COLO668 (cell line): Measurements from ENCODE around the gene EPG5.
"Not testable (repeated sequence)": the region's sequence is repeated elsewhere in the genome, so short reads cannot be mapped to it uniquely, and the experiment has no call there.

Experiments
- DNase-seq: peaks from one replicate; lab custom pipeline; 2025; ENCODE audit not compliant: unreplicated experiment; lab: John Stamatoyannopoulos, UW

Gene EPG5

DNA sequence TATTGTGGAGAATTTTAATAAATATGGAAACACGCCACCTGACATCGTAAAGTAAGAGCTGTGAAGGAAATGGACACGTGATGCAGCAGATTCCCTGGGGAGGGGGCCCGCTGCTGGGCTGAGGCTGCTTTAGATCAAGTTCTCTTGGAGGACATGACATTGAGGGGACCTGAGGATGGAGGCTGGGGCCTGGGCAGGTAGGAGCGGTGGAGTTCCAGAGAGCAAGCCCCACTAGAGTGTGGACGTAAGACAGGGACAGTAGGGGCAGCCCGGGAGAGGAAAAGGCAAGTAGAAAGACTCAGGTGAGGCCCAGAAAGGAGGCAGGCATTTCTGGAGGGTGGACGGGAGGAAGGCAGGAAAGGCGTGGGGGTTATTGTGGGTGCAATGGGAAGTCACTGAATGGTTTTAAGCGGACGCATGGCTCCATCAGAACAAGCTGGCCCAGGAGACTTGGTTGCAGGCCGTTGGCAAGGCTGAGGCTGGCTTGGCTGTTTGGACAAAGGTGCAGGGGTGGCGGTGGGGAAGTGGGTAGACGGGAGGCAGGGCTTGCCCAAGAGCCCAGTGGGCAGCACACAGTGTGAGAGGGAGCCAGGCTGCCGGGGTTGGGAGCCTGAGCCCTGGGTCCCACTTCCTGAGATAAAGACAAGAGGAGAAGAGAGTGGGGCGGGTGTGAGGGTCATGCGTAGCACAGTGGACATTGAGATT lies 125.9 kb downstream of the EPG5 start:
- no peak for DNase-seq

DNA sequence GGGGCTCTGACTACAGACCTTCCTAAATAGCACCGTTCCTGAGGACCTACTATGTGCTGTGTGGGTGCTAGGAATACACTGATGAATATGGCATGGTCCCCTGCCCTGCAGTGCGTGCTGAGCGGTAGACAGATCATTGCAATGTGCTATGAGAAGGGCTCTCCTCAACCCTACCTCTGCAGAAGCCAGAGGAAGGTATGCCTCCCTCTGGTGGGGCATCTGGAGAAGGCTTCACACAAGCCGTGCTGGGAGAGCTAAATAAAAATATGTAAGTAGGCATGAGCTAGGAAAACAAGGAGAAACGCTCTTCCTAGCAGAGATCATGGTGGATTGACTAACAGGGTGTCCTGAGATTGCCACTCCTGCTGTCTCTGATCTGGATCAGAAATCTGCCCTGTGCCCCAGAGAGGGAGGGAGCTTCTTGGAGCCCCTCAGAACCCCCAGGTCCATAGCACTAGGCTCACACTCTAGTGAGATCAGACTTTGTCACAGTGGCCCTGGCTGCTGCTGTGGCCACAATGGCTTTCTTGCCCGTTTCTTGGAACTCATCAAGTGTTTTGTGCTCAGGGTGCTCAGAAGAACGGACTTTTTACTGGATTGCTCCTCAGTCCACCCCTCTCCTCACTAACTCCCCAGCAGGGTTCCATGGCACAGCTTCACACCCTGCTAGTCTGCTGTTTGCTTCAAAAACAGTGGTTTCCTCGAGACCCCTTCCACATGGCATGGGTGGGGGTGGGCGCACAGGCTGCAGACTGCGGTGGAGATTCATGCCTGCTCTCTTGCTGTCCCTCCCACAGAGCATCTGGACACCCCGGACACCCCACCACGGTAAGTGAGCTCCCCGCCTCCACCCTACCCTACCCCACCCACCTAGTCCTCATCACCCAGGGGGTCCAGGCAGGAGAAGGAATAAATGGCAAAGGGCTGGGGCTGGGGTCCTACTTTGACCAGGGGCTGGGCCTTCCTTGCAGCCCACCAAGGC lies 127.4 kb downstream of the EPG5 start:
- peak; percentile 64 for DNase-seq

DNA sequence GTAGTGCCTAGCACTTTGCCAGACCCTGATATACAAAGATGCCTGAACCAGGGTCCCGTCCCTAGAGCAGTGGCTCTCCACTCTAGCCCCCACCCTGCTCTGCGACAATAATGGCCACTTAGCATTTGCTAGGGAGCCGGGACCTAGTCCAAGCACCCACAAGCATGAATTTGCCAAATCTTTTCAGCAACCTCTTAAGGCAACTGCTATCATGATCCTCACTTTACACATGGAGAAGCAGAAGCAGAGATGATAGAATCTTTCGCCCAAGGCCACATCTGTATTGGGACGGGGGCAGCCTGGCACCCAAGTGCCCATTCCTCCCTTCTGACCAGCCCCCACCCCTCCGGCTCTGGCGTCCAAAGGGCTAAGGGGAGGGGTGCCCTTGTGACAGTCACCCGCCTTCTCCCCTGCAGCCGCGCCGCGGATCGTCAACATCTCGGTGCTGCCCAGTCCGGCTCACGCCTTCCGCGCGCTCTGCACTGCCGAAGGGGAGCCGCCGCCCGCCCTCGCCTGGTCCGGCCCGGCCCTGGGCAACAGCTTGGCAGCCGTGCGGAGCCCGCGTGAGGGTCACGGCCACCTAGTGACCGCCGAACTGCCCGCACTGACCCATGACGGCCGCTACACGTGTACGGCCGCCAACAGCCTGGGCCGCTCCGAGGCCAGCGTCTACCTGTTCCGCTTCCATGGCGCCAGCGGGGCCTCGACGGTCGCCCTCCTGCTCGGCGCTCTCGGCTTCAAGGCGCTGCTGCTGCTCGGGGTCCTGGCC lies 128.6 kb downstream of the EPG5 start:
- DNase-seq = peak; percentile 64

DNA sequence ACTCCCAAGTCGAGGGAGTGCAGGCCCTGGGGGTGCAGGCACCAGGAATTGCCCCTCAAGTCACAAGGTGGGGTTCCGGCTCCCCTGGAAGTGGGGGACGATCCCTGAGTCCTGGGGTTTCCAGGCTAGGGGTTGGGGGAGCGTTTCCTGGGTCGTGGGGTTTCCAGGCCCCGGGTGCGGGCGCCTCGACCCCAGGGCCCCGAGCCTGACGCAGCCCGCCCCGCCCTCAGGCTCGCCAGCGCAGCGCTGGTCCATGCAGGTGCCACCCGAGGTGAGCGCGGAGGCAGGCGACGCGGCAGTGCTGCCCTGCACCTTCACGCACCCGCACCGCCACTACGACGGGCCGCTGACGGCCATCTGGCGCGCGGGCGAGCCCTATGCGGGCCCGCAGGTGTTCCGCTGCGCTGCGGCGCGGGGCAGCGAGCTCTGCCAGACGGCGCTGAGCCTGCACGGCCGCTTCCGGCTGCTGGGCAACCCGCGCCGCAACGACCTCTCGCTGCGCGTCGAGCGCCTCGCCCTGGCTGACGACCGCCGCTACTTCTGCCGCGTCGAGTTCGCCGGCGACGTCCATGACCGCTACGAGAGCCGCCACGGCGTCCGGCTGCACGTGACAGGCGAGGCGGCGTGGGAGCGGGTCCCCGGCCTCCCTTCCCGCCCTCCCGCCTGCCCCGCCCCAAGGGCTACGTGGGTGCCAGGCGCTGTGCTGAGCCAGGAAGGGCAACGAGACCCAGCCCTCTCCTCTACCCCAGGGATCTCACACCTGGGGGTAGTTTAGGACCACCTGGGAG lies 129.7 kb downstream of the EPG5 start:
- peak; percentile 90 for DNase-seq

DNA sequence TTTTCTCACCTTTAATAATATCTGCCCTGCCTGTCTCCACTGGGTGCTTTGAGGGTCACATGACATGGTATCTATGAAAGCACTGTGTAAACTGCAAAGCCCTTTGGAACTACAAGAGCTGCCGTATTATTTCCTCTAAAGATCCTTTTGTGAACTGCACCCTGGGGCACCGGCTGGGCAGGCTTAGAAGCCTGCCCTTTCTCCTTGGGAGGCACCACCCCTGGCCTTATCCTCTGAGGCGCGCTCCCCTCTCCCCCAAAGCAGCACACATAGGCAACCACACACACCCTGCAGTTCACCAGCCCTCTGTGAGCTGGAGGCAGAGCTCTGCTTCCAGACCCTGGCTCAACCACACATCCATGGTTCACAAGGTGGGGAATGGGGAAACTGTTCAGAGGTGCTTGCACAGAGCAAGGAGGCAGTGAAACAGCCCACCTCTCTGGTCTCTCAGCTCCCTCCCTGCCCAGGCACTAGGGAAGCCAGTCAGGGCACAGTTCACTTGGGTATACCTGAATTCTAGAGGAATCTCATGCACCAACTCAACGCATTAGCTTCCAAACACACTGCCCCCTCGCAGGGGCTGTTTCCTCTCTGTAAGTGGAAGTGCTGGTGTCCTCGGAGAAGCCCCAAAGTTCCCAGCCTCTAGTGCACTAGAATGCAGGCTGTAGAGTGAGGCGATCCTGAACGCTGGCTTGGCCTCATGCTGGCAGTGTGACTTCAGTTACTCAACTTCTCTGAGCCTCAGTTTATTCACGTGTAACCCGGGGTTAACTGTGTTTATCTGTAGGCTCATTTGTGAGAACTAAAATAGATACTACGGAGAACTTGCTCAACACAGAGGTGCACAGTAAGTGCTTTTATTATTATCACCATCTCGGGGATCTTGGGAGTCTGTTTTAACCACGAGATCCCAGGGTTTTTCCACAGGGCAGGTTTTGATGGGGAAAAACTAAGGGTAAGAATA lies 130.6 kb downstream of the EPG5 start:
- DNase-seq = peak; percentile 30

DNA sequence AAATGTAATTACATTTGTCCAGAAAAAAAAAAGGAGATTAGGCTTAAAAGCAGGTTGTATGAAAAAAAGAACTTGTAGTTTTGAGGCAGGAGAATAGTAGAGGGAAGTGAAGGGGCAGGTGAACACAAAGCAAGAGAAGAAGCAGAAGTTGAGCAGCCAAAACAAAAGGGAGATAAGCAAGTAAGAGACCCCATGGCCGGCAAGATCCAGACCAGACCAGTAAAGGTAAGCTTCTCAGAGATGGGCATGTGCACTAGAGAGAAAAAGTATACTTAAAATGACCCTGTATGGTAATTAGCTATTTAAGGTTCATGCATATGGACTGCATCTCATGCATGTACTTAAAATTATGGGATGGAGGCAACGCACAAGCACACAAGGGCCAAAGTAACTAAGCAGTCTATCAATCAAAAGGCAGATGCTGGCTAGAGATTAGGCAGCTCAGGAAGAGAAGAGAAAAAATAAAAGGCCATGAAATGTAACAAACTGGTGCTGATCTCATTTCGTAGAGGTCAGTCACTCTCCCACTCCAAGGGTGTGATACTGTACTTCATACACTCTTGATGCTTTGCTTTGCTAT lies 132.0 kb downstream of the EPG5 start:
- no peak for DNase-seq

DNA sequence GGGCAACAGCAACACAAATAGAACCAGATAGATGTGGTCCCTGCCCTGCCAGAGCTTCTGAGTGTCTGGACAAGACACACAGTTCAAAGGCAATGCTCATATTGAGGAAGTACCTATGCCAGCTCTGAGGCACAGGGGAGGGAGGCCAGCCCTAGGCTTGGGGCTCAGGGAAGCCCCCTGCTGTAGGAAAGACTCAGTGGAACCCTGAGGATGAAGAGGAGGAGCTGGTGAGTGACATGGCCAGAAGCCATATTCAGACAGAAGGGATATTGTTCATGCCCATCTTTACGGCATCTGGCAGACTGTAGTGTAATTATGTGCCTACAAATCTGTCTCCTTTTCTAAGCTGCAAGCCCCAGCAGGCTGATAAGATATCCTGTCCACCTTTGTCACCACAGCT lies 132.8 kb downstream of the EPG5 start:
- no peak for DNase-seq

DNA sequence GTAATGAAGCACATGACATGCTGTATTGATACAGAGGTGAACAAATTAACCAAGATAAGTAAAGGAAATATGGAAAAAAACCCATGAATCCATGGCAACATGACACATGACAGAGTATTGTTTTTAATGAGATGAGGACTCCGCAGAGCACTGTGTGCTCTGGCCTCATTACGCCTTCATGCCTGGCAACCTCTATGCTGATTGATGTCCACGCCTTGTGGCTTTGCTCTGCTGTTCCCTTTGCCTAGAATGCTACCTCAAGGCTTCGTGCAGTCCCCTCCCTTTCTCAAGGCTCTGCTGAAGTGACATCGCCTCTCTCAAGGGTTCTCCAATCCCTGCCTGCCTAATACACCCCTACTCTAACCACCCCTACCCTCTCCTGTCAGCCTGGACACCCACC lies 133.3 kb downstream of the EPG5 start:
- no peak for DNase-seq

DNA sequence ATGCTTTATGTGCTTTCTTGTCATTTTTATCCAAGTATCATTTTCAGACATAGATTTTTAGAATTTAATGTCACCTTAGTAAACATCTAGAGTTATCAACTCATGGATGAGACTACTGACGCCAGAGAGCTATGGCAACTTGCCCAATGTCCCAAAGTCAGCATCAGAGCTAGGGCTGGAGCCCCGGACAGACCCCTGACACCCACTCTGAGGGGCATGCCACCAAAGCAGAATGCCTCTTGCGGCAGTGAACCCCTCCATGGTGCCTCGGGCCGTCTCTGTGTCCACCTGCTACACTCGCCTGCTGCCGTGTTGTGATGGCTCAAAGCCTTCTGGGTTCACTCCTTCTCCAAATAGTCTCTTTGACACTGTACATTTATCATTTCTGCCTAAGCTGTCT lies 136.2 kb downstream of the EPG5 start:
- no peak for DNase-seq

DNA sequence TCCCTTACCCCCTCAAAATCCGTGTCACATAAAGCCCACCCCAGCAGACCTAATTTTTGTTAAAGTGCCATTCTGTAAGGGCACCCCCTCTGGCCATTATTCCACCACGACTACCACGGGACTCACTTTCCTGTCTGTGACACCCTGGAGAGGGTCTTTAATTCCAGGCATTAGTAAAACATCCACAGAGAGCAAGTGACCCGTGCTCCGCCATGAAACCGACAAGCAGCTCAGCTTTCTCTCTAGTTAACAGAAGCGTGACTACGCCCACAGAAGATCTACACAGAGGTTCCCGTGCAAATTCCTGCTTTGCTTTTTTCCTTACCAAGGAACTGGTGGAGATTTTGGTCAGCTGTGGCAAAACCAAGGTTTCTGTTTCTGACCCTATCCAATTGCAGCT lies 137.3 kb downstream of the EPG5 start:
- DNase-seq = no peak

DNA sequence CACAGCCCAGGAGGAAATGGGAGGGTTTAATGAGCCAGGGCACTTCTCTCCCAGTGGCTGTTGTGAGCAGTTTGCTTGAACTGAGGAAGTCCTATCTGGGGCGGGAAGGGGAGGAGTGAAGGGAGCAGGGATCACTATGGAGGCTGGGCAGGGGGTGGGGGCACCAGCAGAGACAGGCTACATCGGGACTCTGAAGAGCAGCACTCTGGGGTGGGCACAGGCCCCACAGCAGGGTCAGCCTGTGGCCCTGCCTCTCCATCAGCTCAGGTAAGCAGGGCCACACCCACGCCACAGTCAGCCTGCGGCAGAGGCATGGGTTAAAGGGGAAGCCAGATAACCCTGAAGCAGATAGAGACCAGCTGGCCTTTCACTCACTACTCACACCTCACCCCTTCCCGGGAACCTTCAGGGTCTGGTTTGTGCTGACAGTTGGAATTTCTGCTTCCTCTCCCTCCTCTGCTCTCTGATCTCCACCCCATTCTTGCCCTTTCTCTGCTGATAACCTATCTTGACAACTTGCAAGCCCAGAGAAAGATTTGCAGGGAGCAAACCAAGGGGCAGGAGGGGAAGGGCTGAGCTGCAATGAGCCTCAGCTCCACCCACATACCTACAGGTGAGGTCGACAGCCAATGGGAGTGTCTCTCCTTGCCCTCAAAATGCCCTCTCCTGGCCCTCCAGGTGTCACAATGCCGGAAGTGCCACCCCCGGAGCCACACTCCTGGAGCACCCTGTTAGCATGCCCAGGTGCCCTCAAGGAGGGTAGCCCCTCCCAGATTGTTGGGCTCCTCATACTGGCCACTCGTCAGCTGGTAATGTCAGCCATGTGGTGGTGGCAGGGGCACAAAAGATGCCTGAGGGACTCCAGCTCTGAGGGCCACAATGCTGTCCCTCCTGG lies 138.0 kb downstream of the EPG5 start:
- peak; percentile 44 for DNase-seq

DNA sequence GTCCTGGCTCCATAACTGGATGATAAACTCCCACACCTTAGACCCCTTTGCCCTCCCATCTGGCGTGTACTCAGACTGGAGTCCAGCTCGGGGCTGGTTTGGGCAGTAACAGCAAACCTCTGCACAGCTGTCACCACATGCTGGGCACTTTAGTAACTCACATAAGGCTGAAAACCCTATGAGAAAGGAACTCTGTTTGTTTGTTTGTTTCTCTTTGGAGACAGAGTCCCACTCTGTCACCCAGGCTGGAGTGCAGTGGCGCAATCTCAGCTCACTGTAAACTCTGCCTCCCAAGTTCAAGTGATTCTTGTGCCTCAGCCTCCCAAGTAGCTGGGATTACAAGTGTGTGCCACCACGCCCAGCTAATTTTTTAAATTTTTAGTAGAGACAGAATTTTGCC lies 140.4 kb downstream of the EPG5 start:
- not testable (repeated sequence) for DNase-seq

DNA sequence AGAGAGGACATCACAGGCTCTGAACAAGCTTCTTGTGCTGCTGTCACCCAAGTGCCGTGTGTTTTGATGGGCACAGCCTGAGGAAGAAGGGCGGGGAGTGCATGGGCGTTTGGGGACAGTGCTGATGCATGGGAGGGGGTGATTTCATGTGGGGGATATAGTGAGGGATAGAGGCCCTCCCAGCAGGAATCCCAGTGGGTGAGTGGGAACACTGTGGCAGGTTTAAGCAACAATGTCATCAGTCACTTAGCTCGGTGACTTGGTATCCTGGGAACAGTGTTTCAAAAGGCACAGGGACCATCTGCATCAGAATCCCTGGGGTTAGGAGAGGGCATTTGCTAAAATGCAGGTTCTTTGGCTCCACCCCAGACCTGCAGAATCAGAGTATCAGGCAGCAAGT lies 141.0 kb downstream of the EPG5 start:
- no peak for DNase-seq

DNA sequence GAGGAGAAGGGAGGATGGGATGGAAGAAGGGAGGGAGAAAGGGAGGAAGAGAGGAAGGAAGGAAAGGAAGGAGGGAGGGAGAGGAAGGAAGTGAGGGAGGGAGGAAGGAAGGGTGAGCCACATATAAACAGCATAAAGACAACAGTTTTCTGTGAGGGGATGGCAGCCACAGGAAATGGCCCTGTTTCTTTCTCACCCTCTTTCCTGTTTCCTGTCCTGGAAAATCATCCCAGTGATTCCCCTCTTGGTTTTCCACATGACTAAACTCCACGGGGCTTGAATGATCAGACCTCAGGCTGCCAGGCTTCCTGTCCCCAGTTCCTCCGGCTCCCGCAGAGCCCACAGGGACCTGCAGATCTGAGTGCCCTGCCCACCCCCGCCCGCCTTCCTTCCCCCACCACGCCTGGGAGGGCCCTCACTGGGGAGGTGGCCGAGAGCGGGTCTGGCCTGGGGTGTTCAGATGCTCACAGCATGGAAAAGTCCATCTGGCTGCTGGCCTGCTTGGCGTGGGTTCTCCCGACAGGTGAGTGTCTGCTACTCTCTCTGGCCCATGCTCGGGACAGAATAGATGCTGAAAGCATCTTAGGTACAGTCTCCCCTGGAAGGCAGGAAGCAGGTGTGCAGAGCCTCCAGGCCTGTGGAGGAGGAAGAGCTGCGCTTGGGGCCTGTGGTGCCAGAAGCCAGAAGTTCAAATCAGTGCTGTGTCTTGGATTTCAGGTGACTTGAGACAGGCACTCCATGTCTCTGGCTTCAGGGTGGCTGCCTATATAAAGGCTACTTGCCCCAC lies 141.7 kb downstream of the EPG5 start, which contains the start of gene SIGLEC15:
TSS of gene SIGLEC15 (plus strand) at position 418 of the 787 bp plus-strand sequence. CDS start at position 472, 54 bp downstream.
- peak; percentile 48 for DNase-seq

DNA sequence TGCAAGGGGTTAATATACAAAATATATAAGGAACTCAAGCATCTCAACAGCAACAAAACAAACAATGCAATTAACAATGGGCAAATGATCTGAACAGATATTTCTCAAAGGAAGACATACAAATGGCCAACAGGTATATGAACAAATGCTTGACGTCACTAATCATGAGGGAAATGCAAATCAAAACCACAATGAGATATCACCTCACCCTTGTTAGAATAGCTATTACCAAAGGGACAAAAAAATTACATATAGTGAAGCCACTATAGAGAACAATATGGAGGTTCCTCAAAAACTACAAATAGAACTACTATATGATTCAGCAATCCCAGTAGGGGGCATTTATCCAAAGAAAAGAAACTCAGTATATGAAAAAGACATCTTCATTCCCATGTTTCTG lies 145.4 kb downstream of the EPG5 start:
- no peak for DNase-seq

DNA sequence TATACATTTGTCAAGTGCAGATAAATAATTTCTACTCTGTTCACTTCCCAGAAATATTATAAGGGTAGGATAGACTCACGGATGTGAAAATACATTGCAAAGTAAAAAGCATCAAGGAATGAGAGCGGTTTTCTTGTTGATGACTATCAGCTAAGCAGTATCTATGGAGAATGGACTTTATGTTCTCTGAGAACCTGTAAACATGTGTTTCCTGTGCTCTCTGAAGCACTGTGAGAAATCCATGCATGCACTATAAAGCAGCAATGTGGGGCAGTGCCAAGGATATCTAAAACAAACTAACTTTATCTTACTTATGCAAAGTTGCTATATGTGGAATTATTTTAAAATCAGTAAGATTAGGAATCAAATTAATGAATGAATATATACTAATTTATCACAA lies 146.1 kb downstream of the EPG5 start:
- DNase-seq = no peak

DNA sequence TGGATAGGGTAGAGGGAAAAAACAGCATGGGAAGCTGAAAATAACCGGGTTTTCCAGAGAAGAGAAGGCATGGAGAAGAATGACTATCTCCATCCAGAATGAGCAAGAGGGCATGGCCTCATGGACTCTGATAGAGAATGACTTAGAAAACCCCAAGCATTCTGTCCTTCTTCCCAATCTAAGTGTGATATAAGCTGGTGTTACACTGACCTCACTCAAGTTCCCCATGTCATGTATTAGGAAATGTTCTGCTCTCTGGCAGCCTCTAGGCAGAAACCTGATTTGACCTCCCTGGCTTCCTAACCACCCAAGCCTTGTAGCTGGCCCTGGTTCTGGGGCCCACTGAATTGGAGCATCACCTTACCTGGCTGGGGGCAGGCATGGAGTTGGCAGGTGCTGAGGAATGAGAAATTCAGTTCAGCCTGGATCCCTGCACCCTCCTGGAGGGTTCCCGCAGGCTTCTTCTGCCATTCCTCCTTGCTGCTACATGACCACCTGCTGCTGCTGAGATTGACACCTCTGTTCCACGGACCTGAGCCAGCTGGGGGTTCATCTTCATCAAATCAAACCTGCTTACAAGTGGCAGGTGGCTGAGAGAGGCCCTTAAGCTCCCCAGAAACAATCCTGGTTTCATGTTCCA lies 146.9 kb downstream of the EPG5 start:
- no peak for DNase-seq
